ENCODE results near the gene GSG1L.

The GSG1L gene

GRCh38 chr16:27800817-27801216, 262.7 kb downstream of the GSG1L start:
- no peak overlapping the region for H3K4me3 ChIP-seq (ENCODE audit: low read depth, low read length)
- TF ChIP-seq, protein P1, sequence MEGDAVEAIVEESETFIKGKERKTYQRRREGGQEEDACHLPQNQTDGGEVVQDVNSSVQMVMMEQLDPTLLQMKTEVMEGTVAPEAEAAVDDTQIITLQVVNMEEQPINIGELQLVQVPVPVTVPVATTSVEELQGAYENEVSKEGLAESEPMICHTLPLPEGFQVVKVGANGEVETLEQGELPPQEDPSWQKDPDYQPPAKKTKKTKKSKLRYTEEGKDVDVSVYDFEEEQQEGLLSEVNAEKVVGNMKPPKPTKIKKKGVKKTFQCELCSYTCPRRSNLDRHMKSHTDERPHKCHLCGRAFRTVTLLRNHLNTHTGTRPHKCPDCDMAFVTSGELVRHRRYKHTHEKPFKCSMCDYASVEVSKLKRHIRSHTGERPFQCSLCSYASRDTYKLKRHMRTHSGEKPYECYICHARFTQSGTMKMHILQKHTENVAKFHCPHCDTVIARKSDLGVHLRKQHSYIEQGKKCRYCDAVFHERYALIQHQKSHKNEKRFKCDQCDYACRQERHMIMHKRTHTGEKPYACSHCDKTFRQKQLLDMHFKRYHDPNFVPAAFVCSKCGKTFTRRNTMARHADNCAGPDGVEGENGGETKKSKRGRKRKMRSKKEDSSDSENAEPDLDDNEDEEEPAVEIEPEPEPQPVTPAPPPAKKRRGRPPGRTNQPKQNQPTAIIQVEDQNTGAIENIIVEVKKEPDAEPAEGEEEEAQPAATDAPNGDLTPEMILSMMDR (IDR thresholded peaks at IDR 0.05; ENCODE audit: low read depth, low read length) = no peak
- TF ChIP-seq POLR2A (IDR thresholded peaks at IDR 0.05; ENCODE audit: extremely low read depth, insufficient read length) (no peak), MYC (IDR thresholded peaks at IDR 0.05; ENCODE audit: low read depth, low read length) (no peak)
- TF ChIP-seq, protein P2, sequence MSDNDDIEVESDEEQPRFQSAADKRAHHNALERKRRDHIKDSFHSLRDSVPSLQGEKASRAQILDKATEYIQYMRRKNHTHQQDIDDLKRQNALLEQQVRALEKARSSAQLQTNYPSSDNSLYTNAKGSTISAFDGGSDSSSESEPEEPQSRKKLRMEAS (IDR thresholded peaks at IDR 0.05; ENCODE audit: low read depth, low read length) = no peak
- DNase-seq (ENCODE audit: low read depth) = peak; percentile 7

GRCh38 chr16:27799896-27800295, 263.6 kb downstream of the GSG1L start:
- no peak for DNase-seq (ENCODE audit: low read depth)
- TF ChIP-seq, protein P1 (IDR thresholded peaks at IDR 0.05; ENCODE audit: low read depth, low read length) = no peak
- no peak for TF ChIP-seq POLR2A (IDR thresholded peaks at IDR 0.05; ENCODE audit: extremely low read depth, insufficient read length)
- TF ChIP-seq, protein P2 (IDR thresholded peaks at IDR 0.05; ENCODE audit: low read depth, low read length) = no peak
- TF ChIP-seq MYC (IDR thresholded peaks at IDR 0.05; ENCODE audit: low read depth, low read length) = no peak

GRCh38 chr16:27798241-27798640, 265.3 kb downstream of the GSG1L start:
- DNase-seq (ENCODE audit: low read depth) = no peak
- TF ChIP-seq POLR2A (IDR thresholded peaks at IDR 0.05; ENCODE audit: extremely low read depth, insufficient read length) (no peak), MYC (IDR thresholded peaks at IDR 0.05; ENCODE audit: low read depth, low read length) (no peak)
- TF ChIP-seq, protein P1 (IDR thresholded peaks at IDR 0.05; ENCODE audit: low read depth, low read length) = no peak
- TF ChIP-seq, protein P2 (IDR thresholded peaks at IDR 0.05; ENCODE audit: low read depth, low read length) = no peak
- H3K4me3 ChIP-seq (ENCODE audit: low read depth, low read length) = no peak overlapping the region

More at GRCh38 chr16:27799896-27800295, 263.6 kb downstream of the GSG1L start:
- no peak overlapping the region for H3K4me3 ChIP-seq (ENCODE audit: low read depth, low read length)

- TF ChIP-seq, protein P1 (IDR thresholded peaks at IDR 0.05; ENCODE audit: low read depth, low read length) = no peak
- H3K4me3 ChIP-seq (ENCODE audit: low read depth, low read length) = no peak overlapping the region
- peak; percentile 54 for DNase-seq (ENCODE audit: low read depth)
Measured at GRCh38 chr16:27795992-27796614, 267.4 kb downstream of the GSG1L start.

DNA sequence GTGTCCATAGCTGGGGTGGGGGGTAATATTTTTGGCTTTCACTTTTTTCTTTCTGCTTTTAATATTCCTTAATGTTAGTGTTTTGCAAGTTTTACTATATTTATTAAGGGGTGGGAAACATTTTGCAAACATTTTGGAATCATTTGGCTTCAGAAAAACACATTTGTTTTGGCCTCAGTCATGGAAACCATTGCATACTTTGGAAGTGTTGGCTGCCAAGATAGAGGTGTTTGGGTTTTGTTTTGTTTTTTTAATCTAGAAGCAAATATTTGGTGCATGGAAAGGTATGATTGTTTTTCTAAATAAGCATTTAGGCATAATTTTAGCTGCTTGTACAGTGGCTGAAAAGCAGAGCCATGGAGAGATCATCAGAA, 270.3 kb downstream of the GSG1L start:
- DNase-seq (ENCODE audit: low read depth) = no peak
- TF ChIP-seq, protein P2 (IDR thresholded peaks at IDR 0.05; ENCODE audit: low read depth, low read length) = no peak
- H3K4me3 ChIP-seq (ENCODE audit: low read depth, low read length) = no peak overlapping the region

GRCh38 chr16:27792486-27793248, 270.8 kb downstream of the GSG1L start:
- H3K4me3 ChIP-seq (ENCODE audit: low read depth, low read length) = no peak overlapping the region
- no peak for DNase-seq (ENCODE audit: low read depth)

More at GRCh38 chr16:27792486-27793248, 270.8 kb downstream of the GSG1L start:
- TF ChIP-seq, protein P1 (IDR thresholded peaks at IDR 0.05; ENCODE audit: low read depth, low read length) = no peak
- no peak for TF ChIP-seq MYC (IDR thresholded peaks at IDR 0.05; ENCODE audit: low read depth, low read length)
- TF ChIP-seq, protein P2 (IDR thresholded peaks at IDR 0.05; ENCODE audit: low read depth, low read length) = no peak
- no peak for TF ChIP-seq POLR2A (IDR thresholded peaks at IDR 0.05; ENCODE audit: extremely low read depth, insufficient read length)

All from NB4 (cell line).